Stomach (tissue), 9 donors: ENCODE measurements around the gene NSD2. TPM values are rescaled to one million over a fixed set of nuclear protein-coding genes. Genes with fewer than 3 reads are reported as not detected.

Experiments used
- DNase-seq, 2 donors: peaks; one replicate each; pipeline versions ENCODE4 v3.0.0 to v3.0.0-alpha.2; 2013 to 2019
- H3K27ac ChIP-seq, 5 donors: fragments of 200-600 bp in 4 of 5; sonication (generic) in 4 of 5; one replicate each; pipeline ENCODE4 v1.5.1; 2013 to 2019; ENCODE audit warnings: mild to moderate bottlenecking in 1 of 5, moderate library complexity in 1 of 5
- H3K27me3 ChIP-seq, 3 donors: fragments of 200-600 bp; sonication (generic); one replicate each; pipeline ENCODE4 v1.5.1; 2017 to 2019; ENCODE audit warnings: mixed run types in 1 of 3
- H3K36me3 ChIP-seq, 4 donors: fragments of 200-600 bp; sonication (generic); 1 replicate in 3 of 4; 2 replicates in 1 of 4; pipeline ENCODE4 v1.5.1; 2016 to 2019
- H3K4me1 ChIP-seq, 4 donors: fragments of 200-600 bp; sonication (generic); one replicate each; pipeline ENCODE4 v1.5.1; 2016 to 2019
- H3K4me3 ChIP-seq, 4 donors: fragments of 200-600 bp; sonication (generic) in 3 of 4; one replicate each; pipeline ENCODE4 v1.5.1; 2016 to 2019; ENCODE audit warnings: mild to moderate bottlenecking in 1 of 4
- H3K9me3 ChIP-seq, 4 donors: fragments of 200-600 bp; sonication (generic); one replicate each; pipeline ENCODE4 v1.5.1; 2016 to 2019
- CTCF ChIP-seq, 7 experiments: fragments of 450-650 bp in 4 of 7; fragments of 200-600 bp in 3 of 7; sonication (generic) in 3 of 7; IDR thresholded peaks; one replicate each; pipeline ENCODE4 v1.5.1; 2016 to 2019; ENCODE audit warnings: antibody characterized with exemption in 7 of 7, control low read depth in 2 of 7, mild to moderate bottlenecking in 1 of 7
- EP300 ChIP-seq: sonication (generic); formaldehyde crosslinking; IDR thresholded peaks from one replicate; pipeline ENCODE4 v1.6.1; 2017; ENCODE audit warnings: antibody characterized with exemption
- POLR2A ChIP-seq, 4 donors: fragments of 450-650 bp; IDR thresholded peaks; one replicate each; pipeline ENCODE4 v1.6.1; 2016; ENCODE audit warnings: antibody characterized with exemption in 4 of 4, control low read depth in 2 of 4, mild to moderate bottlenecking in 1 of 4, moderate library complexity in 1 of 4
- POLR2AphosphoS5 ChIP-seq, 3 donors: sonication (generic); formaldehyde crosslinking; IDR thresholded peaks; one replicate each; pipeline ENCODE4 v1.6.1; 2016; ENCODE audit warnings: antibody characterized with exemption in 3 of 3
- WGBS, 5 donors: extraction: QIAGEN DNeasy Blood & Tissue Kit in 3 of 5; methylation state at CpG; one replicate each; pipeline versions ENCODE4 v1.1.5 to v1.1.7; 2013 to 2018; 5-methylcytosine and 5-hydroxymethylcytosine counted together
- intact Hi-C: fragments of 100-400 bp; cut with DNase I; formaldehyde crosslinking; loops from one replicate; pipeline ENCODE4 v1.15.1; 2023; ENCODE audit warnings: low total_unique reads
- polyA plus RNA-seq, 3 donors: library from polyadenylated mRNA; stranded (reverse); fragments of 200-250 nt; gene quantifications; one replicate each; pipeline ENCODE4 v1.2.3, GENCODE V29; 2013
- total RNA-seq, 5 donors: library from RNA; depleted of rRNA; stranded (reverse); fragments of >200 nt; gene quantifications; one replicate each; pipeline versions ENCODE4 v1.1.0 to v1.2.3, GENCODE V29; 2014 to 2016
- donor health status: healthy with polysubstance abuse.
- donor health status: Bipolar disorder and iron deficiency.
- donor health status: healthy.

The NSD2 gene
- total and polyA plus RNA-seq, 8 donors: 4.9 to 176 (median 56.9) TPM

DNA sequence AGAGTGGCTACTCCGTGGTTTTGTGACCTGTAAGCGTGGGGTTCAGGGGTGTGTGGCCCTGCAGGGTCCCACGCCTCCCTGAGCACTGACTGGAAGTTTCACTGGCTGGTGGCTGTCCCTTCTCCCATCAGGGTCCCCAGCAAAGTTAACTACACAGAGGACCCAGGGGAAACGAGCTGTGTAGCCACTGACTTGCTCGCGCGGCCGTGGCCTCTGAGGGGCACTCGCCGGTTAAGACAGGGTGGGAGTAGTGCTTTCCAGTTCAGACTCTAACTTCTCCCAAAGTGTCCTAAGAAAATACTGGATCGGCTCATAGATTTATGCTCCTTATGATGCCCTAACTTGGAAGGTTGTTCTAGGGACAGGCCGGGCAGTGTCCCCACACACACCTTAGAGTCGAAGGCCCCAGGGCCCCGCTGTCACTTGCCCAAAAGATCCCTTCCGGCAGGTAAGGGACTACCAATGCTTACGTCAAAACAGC lies 109.4 kb downstream of the NSD2 start:
- intact Hi-C loops: no loop called here
- Histone ChIP-seq H3K4me1 (peaks cover 0 to 5% (median 0%) of the 10 kb centered on the region in 4 donors), H3K27ac (no peak overlapping the region), H3K4me3 (no peak overlapping the region), H3K27me3 (no peaks in the 10 kb centered on the region), H3K9me3 (no peaks in the 10 kb centered on the region), H3K36me3 (peaks cover 57 to 100% (median 100%) of the 10 kb centered on the region in 4 donors)
- no peak for TF ChIP-seq POLR2A (IDR thresholded peaks at IDR 0.05)
- no peak for TF ChIP-seq POLR2AphosphoS5 (IDR thresholded peaks at IDR 0.05)
- TF ChIP-seq CTCF (IDR thresholded peaks at IDR 0.05): no peak
- no peak for TF ChIP-seq EP300
- WGBS, 5 donors: 93 to 95% (median 93%) methylated on average over 16 of the region's 16 CpGs
- DNase-seq: no peak

DNA sequence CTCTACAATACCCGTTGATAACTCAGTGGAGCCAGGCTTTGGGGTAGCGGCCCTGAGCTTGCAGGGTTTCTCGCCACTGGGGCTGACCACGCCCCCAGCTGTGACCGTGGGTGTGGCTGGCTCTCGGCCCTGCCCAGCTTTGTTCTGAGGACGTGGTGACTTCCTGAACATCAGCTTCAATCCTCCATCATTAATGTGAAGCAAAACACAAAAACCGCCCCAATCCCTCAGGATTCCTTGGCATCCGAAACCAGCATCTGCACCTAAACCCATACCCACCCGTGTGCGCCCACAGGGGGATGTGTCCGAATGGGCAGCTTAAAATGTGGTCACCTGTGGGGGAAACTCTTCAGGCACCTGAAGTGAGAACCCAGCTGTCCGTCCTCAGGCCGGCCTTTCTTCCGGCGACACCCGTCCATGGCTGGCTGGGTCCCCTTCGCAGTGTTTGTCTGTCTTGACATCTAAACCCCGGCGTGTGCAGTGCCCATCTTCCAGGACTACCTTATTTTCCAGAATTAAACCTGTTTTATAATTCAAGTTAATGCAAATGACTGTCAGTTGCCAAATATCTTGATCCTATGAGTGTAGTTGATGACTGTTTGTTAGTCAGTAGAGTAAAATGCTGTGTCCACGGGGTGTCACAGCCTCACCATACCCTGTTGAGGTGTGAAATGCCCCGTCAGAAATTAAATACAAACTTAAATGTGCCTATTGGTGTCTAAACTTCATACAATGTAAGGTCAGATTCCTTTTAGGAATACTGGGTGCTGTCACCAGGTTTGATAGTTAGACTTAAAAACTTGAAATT lies 110.3 kb downstream of the NSD2 start:
- H3K27me3 ChIP-seq: no peaks in the 10 kb centered on the region
- no peaks in the 10 kb centered on the region for H3K9me3 ChIP-seq
- TF ChIP-seq CTCF (IDR thresholded peaks at IDR 0.05) (no peak), POLR2AphosphoS5 (IDR thresholded peaks at IDR 0.05) (no peak), POLR2A (IDR thresholded peaks at IDR 0.05) (no peak), EP300 (no peak)
- no peak overlapping the region for H3K27ac ChIP-seq
- peaks cover 0 to 5% (median 0%) of the 10 kb centered on the region in 4 donors for H3K4me1 ChIP-seq
- peaks cover 59 to 100% (median 100%) of the 10 kb centered on the region in 4 donors for H3K36me3 ChIP-seq
- 68 to 78% (median 72%) methylated on average over 17 to 22 of the region's 22 CpGs for WGBS, 5 donors
- H3K4me3 ChIP-seq: no peak overlapping the region
- peak; percentile 69 for DNase-seq
- intact Hi-C loops: no loop called here

GRCh38 chr4:1982124-1983052 lies 111.2 kb downstream of the NSD2 start:
- no peak for DNase-seq
- H3K9me3 ChIP-seq: no peaks in the 10 kb centered on the region
- no peak overlapping the region for H3K4me3 ChIP-seq
- intact Hi-C loops: no loop called here
- H3K36me3 ChIP-seq: peaks cover 59 to 100% (median 100%) of the 10 kb centered on the region in 4 donors
- 85 to 90% (median 85%) methylated on average over 16 of the region's 16 CpGs for WGBS, 5 donors
- peaks cover 0 to 5% (median 0%) of the 10 kb centered on the region in 4 donors for H3K4me1 ChIP-seq
- no peak for TF ChIP-seq POLR2A (IDR thresholded peaks at IDR 0.05)
- TF ChIP-seq CTCF (IDR thresholded peaks at IDR 0.05): no peak
- no peak for TF ChIP-seq POLR2AphosphoS5 (IDR thresholded peaks at IDR 0.05)
- TF ChIP-seq EP300: no peak
- H3K27ac ChIP-seq: peak overlapping the region in 1 of 5 donors; percentile 2
- H3K27me3 ChIP-seq: no peaks in the 10 kb centered on the region
